ENCODE measurements around the gene SPIB.

DNA sequence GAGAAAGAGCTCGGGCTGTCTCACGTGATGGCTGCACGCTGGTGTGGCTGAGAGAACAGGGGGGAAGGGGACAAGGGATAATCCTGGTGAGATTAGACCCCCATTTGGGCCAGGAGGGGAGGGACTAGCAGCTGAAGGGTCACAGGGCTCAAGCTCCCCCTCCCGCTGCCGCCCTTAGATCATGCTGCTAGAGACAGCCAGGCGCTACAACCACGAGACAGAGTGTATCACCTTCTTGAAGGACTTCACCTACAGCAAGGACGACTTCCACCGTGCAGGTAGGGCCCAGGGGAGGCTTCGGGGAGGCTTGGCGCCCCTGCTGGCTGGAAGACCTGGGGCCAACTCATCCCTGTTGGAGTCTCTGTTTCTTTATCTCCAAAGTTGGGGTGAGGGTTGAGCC, 39.1 kb upstream of the SPIB start:
- TF ChIP-seq, protein P1, sequence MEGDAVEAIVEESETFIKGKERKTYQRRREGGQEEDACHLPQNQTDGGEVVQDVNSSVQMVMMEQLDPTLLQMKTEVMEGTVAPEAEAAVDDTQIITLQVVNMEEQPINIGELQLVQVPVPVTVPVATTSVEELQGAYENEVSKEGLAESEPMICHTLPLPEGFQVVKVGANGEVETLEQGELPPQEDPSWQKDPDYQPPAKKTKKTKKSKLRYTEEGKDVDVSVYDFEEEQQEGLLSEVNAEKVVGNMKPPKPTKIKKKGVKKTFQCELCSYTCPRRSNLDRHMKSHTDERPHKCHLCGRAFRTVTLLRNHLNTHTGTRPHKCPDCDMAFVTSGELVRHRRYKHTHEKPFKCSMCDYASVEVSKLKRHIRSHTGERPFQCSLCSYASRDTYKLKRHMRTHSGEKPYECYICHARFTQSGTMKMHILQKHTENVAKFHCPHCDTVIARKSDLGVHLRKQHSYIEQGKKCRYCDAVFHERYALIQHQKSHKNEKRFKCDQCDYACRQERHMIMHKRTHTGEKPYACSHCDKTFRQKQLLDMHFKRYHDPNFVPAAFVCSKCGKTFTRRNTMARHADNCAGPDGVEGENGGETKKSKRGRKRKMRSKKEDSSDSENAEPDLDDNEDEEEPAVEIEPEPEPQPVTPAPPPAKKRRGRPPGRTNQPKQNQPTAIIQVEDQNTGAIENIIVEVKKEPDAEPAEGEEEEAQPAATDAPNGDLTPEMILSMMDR (IDR thresholded peaks at IDR 0.05; ENCODE audit: low read depth, low read length, poor library complexity, severe bottlenecking), result no peak
- TF ChIP-seq EZH2phosphoT487 (IDR thresholded peaks at IDR 0.05; ENCODE audit: borderline replicate concordance, low read length), result no peak
